ENCODE measurements around the gene SLC35G1. TPM values are rescaled to one million over a fixed set of nuclear protein-coding genes. Genes with fewer than 3 reads are reported as not detected.

Gene SLC35G1
- total and polyA plus RNA-seq, 2 of the 8 experiments (the other 6 are each of a cell fraction or from before 2014, with no cell fraction given) = 6.2 to 6.4 TPM

GRCh38 chr10:93851169-93851568 is 42.6 kb upstream of the SLC35G1 start:
- Histone ChIP-seq H3K4ac (replicated peaks; ENCODE audit: insufficient read length, low read depth, low read length) (no peak overlapping the region), H3K4me2 (ENCODE audit: insufficient read depth in 1 of 2, low read depth in 2 of 2, low read length in 2 of 2) (no peak overlapping the region), H4K5ac (ENCODE audit: insufficient read length, low read depth, low read length) (no peak overlapping the region), H3K23ac (ENCODE audit: insufficient read length) (no peak overlapping the region), H3K18ac (ENCODE audit: extremely low read depth, low read length) (no peak overlapping the region), H4K8ac (ENCODE audit: extremely low read depth, insufficient read depth, low read length) (no peak overlapping the region), H4K20me1 (replicated peaks in 1 of 2; ENCODE audit: control insufficient read depth in 1 of 2, insufficient read depth in 2 of 2, low read length in 2 of 2) (no peaks in the 10 kb centered on the region), H2AK5ac (ENCODE audit: low read depth, low read length) (no peak overlapping the region), H3K79me2 (ENCODE audit: control insufficient read depth in 1 of 2, insufficient read depth in 2 of 2, low read length in 2 of 2) (no peaks in the 10 kb centered on the region), H3K4me1 (replicated peaks in 1 of 4; ENCODE audit: control insufficient read depth in 3 of 4, insufficient read depth in 4 of 4, low read length in 3 of 4) (peaks cover 6 to 9% (median 8%) of the 10 kb centered on the region in 4 experiments; a peak in 5 of 7 replicates), H3K79me1 (ENCODE audit: low read depth, low read length) (no peaks in the 10 kb centered on the region), H2BK12ac (ENCODE audit: low read depth, low read length) (peak overlapping the region; percentile 14; the same call in 1 of the 2 replicates), H3K9ac (replicated peaks in 1 of 4; ENCODE audit: extremely low read depth in 1 of 4, low read depth in 3 of 4, low read length in 3 of 4) (no peak overlapping the region), H4K91ac (replicated peaks; ENCODE audit: insufficient read length, low read length) (no peak overlapping the region), H3K14ac (ENCODE audit: insufficient read length) (peak overlapping the region; percentile 68), H3K9me3 (ENCODE audit: insufficient read depth in 2 of 2, low read depth in 1 of 2, low read length in 1 of 2) (peaks cover 2 to 14% of the 10 kb centered on the region in 2 experiments; a peak in 2 of 4 replicates), H3K23me2 (ENCODE audit: low read depth, low read length) (no peaks in the 10 kb centered on the region), H3K4me3 (ENCODE audit: extremely low read depth in 1 of 4, insufficient read depth in 2 of 4, low read depth in 3 of 4, low read length in 4 of 4) (no peak overlapping the region), H2BK5ac (ENCODE audit: low read depth, low read length) (no peak overlapping the region), H3K27ac (ENCODE audit: low read depth, low read length) (no peak overlapping the region), H3K56ac (replicated peaks; ENCODE audit: insufficient read length, low read depth, low read length) (no peak overlapping the region), H3K27me3 (replicated peaks in 1 of 4; ENCODE audit: control insufficient read depth in 3 of 4, extremely low read depth in 1 of 4, insufficient read depth in 3 of 4, low read length in 3 of 4) (peaks cover 8 to 43% (median 38%) of the 10 kb centered on the region in 4 experiments), H2BK15ac (ENCODE audit: low read length) (no peak overlapping the region), H2BK20ac (ENCODE audit: low read length) (no peak overlapping the region), H2AFZ (ENCODE audit: low read length) (no peak overlapping the region), H2BK120ac (replicated peaks; ENCODE audit: low read depth, low read length) (no peak overlapping the region), H3K36me3 (ENCODE audit: control insufficient read depth in 2 of 4, insufficient read depth in 4 of 4, low read length in 3 of 4) (no peaks in the 10 kb centered on the region)
- no peak for DNase-seq (ENCODE audit: low read depth in 1 of 2, low spot score in 2 of 2)
- no peak for FAIRE-seq
- ChIA-PET POLR2A (ENCODE audit: partially characterized antibody) (interaction anchor here (0.6 to 1.5 kb wide), 3 partner anchors 10 to 630 kb away, joined by 3 to 6 read pairs (median 3); no protein-coding TSS in a partner anchor), CTCF (ENCODE audit: partially characterized antibody) (interaction anchor here (0.7 to 2.4 kb wide), 8 partner anchors 8 to 106 kb away, joined by 3 to 10 read pairs (median 4); no protein-coding TSS in a partner anchor)
- 83% methylated on average over 3 of the region's 3 CpGs; no CpG with 5 or more reads in 1 of the 2 experiments for WGBS, 2 experiments (ENCODE audit: extremely low coverage in 1 of 2, insufficient coverage in 1 of 2, insufficient read length in 1 of 2, insufficient replicate concordance in 2 of 2, low coverage in 1 of 2, low lambda C conversion rate in 2 of 2, missing lambda C conversion rate in 1 of 2)
- no peak for TF ChIP-seq BACH1 (IDR thresholded peaks at IDR 0.05; ENCODE audit: low read length)
- TF ChIP-seq POLR2A (IDR thresholded peaks at IDR 0.05; ENCODE audit: control extremely low read depth in 1 of 2, low read depth in 2 of 2, low read length in 2 of 2) = no peak
- no peak for TF ChIP-seq CBX8 (IDR thresholded peaks at IDR 0.05; ENCODE audit: borderline replicate concordance, low read depth, low read length)
- no peak for TF ChIP-seq HDAC6 (IDR thresholded peaks at IDR 0.05; ENCODE audit: low read depth, low read length)

All from H1 (cell line).